Osteoblast (primary cell): ENCODE data around the gene TULP4. TPM values are rescaled to one million over a fixed set of nuclear protein-coding genes. Genes with fewer than 3 reads are reported as not detected.
A peak's percentile ranks its signal among the peaks of the same experiment; 100 is the strongest.

Source experiments
- DNase-seq: peaks from one replicate; pipeline ENCODE4 v3.0.0; 2011; ENCODE audit warnings: low spot score, mixed read lengths; ENCODE audit not compliant: insufficient read length; ENCODE audit errors: missing footprints
- H2AFZ ChIP-seq: 2 replicates; pipeline ENCODE4 v1.6.0; 2011; ENCODE audit warnings: mild to moderate bottlenecking, low read length
- H3K27ac ChIP-seq: 2 replicates; pipeline ENCODE4 v1.5.1; 2011; ENCODE audit warnings: mild to moderate bottlenecking, low read depth, low read length, moderate library complexity
- H3K27me3 ChIP-seq: 2 replicates; pipeline ENCODE4 v1.6.0; 2012; ENCODE audit warnings: mild to moderate bottlenecking, control low read depth, inconsistent platforms, low read length, moderate library complexity; ENCODE audit not compliant: insufficient read depth
- H3K36me3 ChIP-seq: 2 replicates; pipeline ENCODE4 v1.5.1; 2011; ENCODE audit warnings: mild to moderate bottlenecking, low read length, control low read depth, moderate library complexity; ENCODE audit not compliant: insufficient read depth
- H3K4me1 ChIP-seq: 2 replicates; pipeline ENCODE4 v1.5.1; 2011; ENCODE audit warnings: mild to moderate bottlenecking, low read length, control low read depth, moderate library complexity; ENCODE audit not compliant: insufficient read depth
- H3K4me2 ChIP-seq: 2 replicates; pipeline ENCODE4 v1.6.0; 2011; ENCODE audit warnings: mild to moderate bottlenecking, low read length; ENCODE audit not compliant: insufficient read depth
- H3K4me3 ChIP-seq: fragments of 200-600 bp; sonication (generic); 3 replicates; pipeline ENCODE4 v1.5.1; 2012; ENCODE audit warnings: mild to moderate bottlenecking, low read length, inconsistent platforms; ENCODE audit not compliant: insufficient read depth
- H3K79me2 ChIP-seq: 2 replicates; pipeline ENCODE4 v1.6.0; 2012; ENCODE audit warnings: mild to moderate bottlenecking, low read length, control low read depth, inconsistent platforms; ENCODE audit not compliant: insufficient read depth
- H3K9me3 ChIP-seq: 2 replicates; pipeline ENCODE4 v1.5.1; 2011; ENCODE audit warnings: low read depth, low read length, control low read depth
- H4K20me1 ChIP-seq: 2 replicates; pipeline ENCODE4 v1.6.0; 2012; ENCODE audit warnings: mild to moderate bottlenecking, low read length, control low read depth; ENCODE audit not compliant: insufficient read depth
- total RNA-seq: library from RNA; depleted of rRNA; stranded (reverse); fragments of >200 nt; gene quantifications from 2 replicates; pipeline ENCODE4 v1.2.3, GENCODE V29; 2012
- TF ChIP-seq, protein P1 (sequence below): IDR thresholded peaks from 2 replicates; pipeline ENCODE4 v1.5.1; 2011; ENCODE audit warnings: mild to moderate bottlenecking, low read depth, low read length, moderate library complexity; ENCODE audit errors: extremely low read depth

Gene TULP4
- total RNA-seq, 1 donor: 172 TPM

DNA sequence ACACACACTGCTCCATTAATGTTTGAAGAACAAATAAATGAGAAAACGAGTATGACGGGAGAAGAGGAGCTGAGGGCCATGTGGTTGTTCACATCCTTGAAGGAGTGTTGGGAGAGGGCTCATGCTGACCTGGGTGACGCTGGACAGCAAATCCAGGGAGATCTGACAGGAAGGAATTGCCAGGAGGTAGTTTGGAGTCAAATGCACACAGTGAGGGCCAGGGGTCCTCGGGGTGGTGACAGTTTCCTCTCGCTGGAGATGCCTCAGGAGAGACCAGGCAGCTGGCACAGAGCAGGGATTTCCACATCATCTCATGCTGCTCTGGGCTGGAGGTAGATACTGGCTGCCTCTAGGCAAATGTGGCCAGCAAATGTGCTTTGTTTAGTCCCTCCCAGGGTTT lies 245.7 kb downstream of the TULP4 start:
- TF ChIP-seq, protein P1, sequence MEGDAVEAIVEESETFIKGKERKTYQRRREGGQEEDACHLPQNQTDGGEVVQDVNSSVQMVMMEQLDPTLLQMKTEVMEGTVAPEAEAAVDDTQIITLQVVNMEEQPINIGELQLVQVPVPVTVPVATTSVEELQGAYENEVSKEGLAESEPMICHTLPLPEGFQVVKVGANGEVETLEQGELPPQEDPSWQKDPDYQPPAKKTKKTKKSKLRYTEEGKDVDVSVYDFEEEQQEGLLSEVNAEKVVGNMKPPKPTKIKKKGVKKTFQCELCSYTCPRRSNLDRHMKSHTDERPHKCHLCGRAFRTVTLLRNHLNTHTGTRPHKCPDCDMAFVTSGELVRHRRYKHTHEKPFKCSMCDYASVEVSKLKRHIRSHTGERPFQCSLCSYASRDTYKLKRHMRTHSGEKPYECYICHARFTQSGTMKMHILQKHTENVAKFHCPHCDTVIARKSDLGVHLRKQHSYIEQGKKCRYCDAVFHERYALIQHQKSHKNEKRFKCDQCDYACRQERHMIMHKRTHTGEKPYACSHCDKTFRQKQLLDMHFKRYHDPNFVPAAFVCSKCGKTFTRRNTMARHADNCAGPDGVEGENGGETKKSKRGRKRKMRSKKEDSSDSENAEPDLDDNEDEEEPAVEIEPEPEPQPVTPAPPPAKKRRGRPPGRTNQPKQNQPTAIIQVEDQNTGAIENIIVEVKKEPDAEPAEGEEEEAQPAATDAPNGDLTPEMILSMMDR: no peak
- Histone ChIP-seq H3K79me2 (peaks cover 29% of the 10 kb centered on the region), H3K4me3 (no peak overlapping the region), H3K4me1 (peaks cover 28% of the 10 kb centered on the region), H4K20me1 (peaks cover 17% of the 10 kb centered on the region), H3K36me3 (no peaks in the 10 kb centered on the region), H3K27ac (no peak overlapping the region), H3K4me2 (no peak overlapping the region), H3K9me3 (no peaks in the 10 kb centered on the region), H2AFZ (no peak overlapping the region), H3K27me3 (peaks cover 11% of the 10 kb centered on the region)
- peak; percentile 60 for DNase-seq

DNA sequence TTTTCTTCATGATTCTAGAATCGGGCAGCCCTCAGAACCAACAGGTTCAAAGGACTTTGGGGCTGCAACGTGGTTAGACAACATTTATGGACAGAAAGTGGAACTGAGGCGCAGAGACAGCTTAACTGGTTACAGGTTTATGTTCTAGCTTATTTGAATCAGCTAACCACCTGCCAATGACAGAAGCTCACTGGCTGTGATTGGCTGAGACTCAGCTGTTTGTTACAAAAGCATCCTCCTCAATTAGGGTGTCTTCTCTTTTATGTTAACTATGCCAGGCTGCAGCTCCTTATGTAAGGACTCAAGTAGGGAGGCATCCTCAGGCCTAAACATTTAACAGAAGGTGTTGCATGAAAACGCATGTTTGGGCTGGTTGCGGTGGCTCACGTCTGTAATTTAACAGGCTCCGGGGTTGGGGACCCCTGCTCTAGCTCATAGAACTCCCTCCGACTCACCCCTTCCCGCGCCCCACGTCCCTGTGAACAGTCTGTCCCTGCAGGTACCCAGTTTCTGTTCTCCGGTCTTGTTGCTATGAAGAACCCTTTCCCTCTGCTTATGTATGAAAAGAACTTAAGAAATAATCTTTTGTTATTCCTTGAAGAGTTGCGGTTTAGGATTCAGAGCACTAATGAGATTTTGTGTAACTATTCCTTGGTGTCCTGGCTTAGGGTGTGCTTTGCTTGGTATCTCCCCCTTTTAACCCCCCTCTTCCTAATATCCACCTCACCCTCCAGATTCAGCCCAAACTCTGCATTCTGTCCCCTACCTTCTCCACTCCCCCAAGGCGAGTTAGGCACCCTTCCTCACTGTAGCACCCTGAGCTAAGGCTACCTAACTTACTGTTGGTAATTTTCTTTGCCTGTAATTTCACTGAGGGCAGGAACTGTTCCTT lies 246.4 kb downstream of the TULP4 start:
- Histone ChIP-seq H2AFZ (peak overlapping the region; percentile 98), H3K27me3 (peaks cover 11% of the 10 kb centered on the region), H3K27ac (no peak overlapping the region), H3K4me2 (no peak overlapping the region), H3K9me3 (no peaks in the 10 kb centered on the region), H3K36me3 (no peaks in the 10 kb centered on the region), H3K79me2 (peaks cover 36% of the 10 kb centered on the region), H3K4me1 (peaks cover 32% of the 10 kb centered on the region), H4K20me1 (peaks cover 23% of the 10 kb centered on the region), H3K4me3 (no peak overlapping the region)
- TF ChIP-seq, protein P1: no peak
- DNase-seq: no peak

DNA sequence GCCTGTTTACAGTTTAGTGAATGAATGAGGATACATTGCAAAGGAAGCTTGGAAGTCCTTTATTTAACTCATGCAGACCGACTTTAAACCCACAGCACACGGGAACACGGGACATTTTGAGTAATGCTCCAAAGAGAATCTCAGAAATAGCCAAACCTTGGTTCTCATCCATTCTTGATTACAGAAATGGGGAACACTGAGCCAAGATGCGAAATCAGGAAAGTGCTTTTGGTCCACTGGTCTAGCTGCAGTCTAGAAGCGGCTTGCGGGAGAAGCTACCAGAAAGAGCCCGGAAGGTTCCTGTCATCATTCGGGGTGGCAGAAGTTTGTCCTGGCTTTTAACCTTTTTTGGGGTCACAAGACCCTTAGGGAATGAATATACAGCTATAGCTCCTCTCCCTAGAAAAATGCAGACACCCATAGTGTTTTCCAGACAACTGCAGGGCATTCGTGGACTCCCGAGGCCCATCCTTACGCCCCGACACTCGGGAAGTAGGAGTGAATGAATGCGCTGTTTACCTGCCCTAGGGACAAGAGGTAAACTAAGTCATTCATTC lies 247.2 kb downstream of the TULP4 start:
- Histone ChIP-seq H3K27me3 (peaks cover 11% of the 10 kb centered on the region), H3K4me1 (peaks cover 32% of the 10 kb centered on the region), H3K36me3 (no peaks in the 10 kb centered on the region), H2AFZ (peak overlapping the region; percentile 98), H3K27ac (peak overlapping the region; percentile 44), H4K20me1 (peaks cover 30% of the 10 kb centered on the region), H3K4me3 (peak overlapping the region; percentile 81), H3K4me2 (peak overlapping the region; percentile 87), H3K9me3 (no peaks in the 10 kb centered on the region), H3K79me2 (peaks cover 44% of the 10 kb centered on the region)
- peak; percentile 71 for DNase-seq
- TF ChIP-seq, protein P1: no peak
